GM12878 (cell line): ENCODE data around the gene SNX7. TPM values are rescaled to one million over a fixed set of nuclear protein-coding genes. Genes with fewer than 3 reads are reported as not detected.

Experiments used
- ATAC-seq: fragments of 200-7000 bp; cut with Tn5 transposase; 3 replicates; pipeline ENCODE4 v1.9.1; 2020; ENCODE audit warnings: mild to moderate bottlenecking, moderate library complexity
- BruUV-seq: library from RNA; stranded (reverse); fragments of 400-500 nt; replicated peaks from 2 replicates; lab custom pipeline; 2021; lab: Mats Ljungman, UMichigan
- CTCF ChIA-PET: fragments of 300-600 bp; sonication (Branson Sonifier 250); formaldehyde crosslinking; extraction: SDS; loops from one replicate; lab custom pipeline; 2021; ENCODE audit warnings: inconsistent platforms; lab: Yijun Ruan, JAX
- POLR2A ChIA-PET: fragments of 350-600 bp; formaldehyde crosslinking; extraction: SDS; loops from one replicate; lab custom pipeline; 2021; ENCODE audit warnings: inconsistent platforms; lab: Charles Lee
- RAD21 ChIA-PET: fragments of 300-600 bp; sonication (Branson Sonifier 250); formaldehyde crosslinking; loops from one replicate; lab custom pipeline; 2023; ENCODE audit warnings: antibody characterized with exemption; ENCODE audit not compliant: unreplicated experiment; lab: Charles Lee
- SMC1A ChIA-PET: fragments of 300-600 bp; sonication (Branson Sonifier 250); formaldehyde crosslinking; loops from one replicate; lab custom pipeline; 2023; ENCODE audit not compliant: unreplicated experiment, uncharacterized antibody; lab: Charles Lee
- DNase-seq: peaks from one replicate; pipeline ENCODE4 v3.0.0-alpha.2; 2011; ENCODE audit warnings: low read depth, low spot score
- FAIRE-seq: peaks from 3 replicates; lab custom pipeline; 2011; peaks lifted over from hg19 to GRCh38; lab: Jason Lieb, UNC
- H2AFZ ChIP-seq: 2 replicates; pipeline ENCODE4 v1.6.0; 2011; ENCODE audit warnings: low read depth, low read length, control low read depth; ENCODE audit not compliant: control insufficient read depth
- H3K27ac ChIP-seq: 2 replicates; pipeline ENCODE4 v1.5.1; 2011; ENCODE audit warnings: control low read depth; ENCODE audit not compliant: control insufficient read depth, insufficient read depth
- H3K27me3 ChIP-seq, 2 experiments: replicated peaks in 1 of 2; 2 replicates each; pipeline versions ENCODE4 v1.6.0 to v1.6.1; 2011; ENCODE audit warnings: low read length in 1 of 2; ENCODE audit not compliant: control insufficient read depth in 2 of 2, insufficient read depth in 2 of 2
- H3K36me3 ChIP-seq, 2 experiments: 2 replicates each; pipeline ENCODE4 v1.5.1; 2011; ENCODE audit warnings: low read length in 1 of 2; ENCODE audit not compliant: control insufficient read depth in 2 of 2, insufficient read depth in 2 of 2
- H3K4me1 ChIP-seq: 2 replicates; pipeline ENCODE4 v1.6.1; 2011; ENCODE audit warnings: mild to moderate bottlenecking, low read length, moderate library complexity, mixed read lengths; ENCODE audit not compliant: control insufficient read depth, insufficient read depth
- H3K4me2 ChIP-seq: 2 replicates; pipeline ENCODE4 v1.6.0; 2011; ENCODE audit warnings: control low read depth; ENCODE audit not compliant: control insufficient read depth, insufficient read depth
- H3K4me3 ChIP-seq: fragments of 200-600 bp; sonication (generic); 2 replicates; pipeline ENCODE4 v1.5.1; 2016
- H3K79me2 ChIP-seq: 2 replicates; pipeline ENCODE4 v1.6.0; 2011; ENCODE audit warnings: low read length; ENCODE audit not compliant: control insufficient read depth, insufficient read depth
- H3K9ac ChIP-seq: 2 replicates; pipeline ENCODE4 v1.8.0; 2011; ENCODE audit warnings: low read length, control low read depth, mixed read lengths; ENCODE audit not compliant: control insufficient read depth, insufficient read depth
- H3K9me3 ChIP-seq: replicated peaks from 3 replicates; pipeline ENCODE4 v1.5.1; 2011; ENCODE audit warnings: mild to moderate bottlenecking, low read length; ENCODE audit not compliant: control insufficient read depth, insufficient read depth
- H4K20me1 ChIP-seq: 2 replicates; pipeline ENCODE4 v1.6.0; 2011; ENCODE audit not compliant: control insufficient read depth, insufficient read depth
- ATF7 ChIP-seq: fragments of 450-650 bp; IDR thresholded peaks from 2 replicates; pipeline ENCODE4 v1.6.1; 2016; ENCODE audit warnings: low read depth, mild to moderate bottlenecking
- DPF2 ChIP-seq: fragments of 450-650 bp; IDR thresholded peaks from 2 replicates; pipeline ENCODE4 v1.6.1; 2017; ENCODE audit warnings: mild to moderate bottlenecking
- E4F1 ChIP-seq: fragments of 450-650 bp; IDR thresholded peaks from 2 replicates; pipeline ENCODE4 v1.6.1; 2018; ENCODE audit warnings: borderline replicate concordance, mild to moderate bottlenecking; ENCODE audit not compliant: partially characterized antibody
- EGR1 ChIP-seq, 2 experiments: IDR thresholded peaks; 1 replicate in 1 of 2; 2 replicates in 1 of 2; pipeline ENCODE4 v1.6.1; 2011 to 2012; ENCODE audit warnings: low read depth in 2 of 2, low read length in 2 of 2, borderline replicate concordance in 1 of 2, mild to moderate bottlenecking in 1 of 2, moderate library complexity in 1 of 2
- EP300 ChIP-seq, 2 experiments: fragments of 150-350 bp in 1 of 2; IDR thresholded peaks; 2 replicates each; pipeline ENCODE4 v1.6.1; 2011 to 2012; ENCODE audit warnings: low read depth in 2 of 2, low read length in 2 of 2, borderline replicate concordance in 1 of 2, improper control_type of control experiment in 1 of 2, inconsistent platforms in 1 of 2; ENCODE audit not compliant: control insufficient read depth in 1 of 2
- ESRRA ChIP-seq: IDR thresholded peaks from 2 replicates; pipeline ENCODE4 v1.6.1; 2012; ENCODE audit warnings: mild to moderate bottlenecking, low read length, improper control_type of control experiment
- GATAD2B ChIP-seq: fragments of 450-650 bp; conservative IDR thresholded peaks from 2 replicates; pipeline ENCODE4 v1.6.1; 2017; ENCODE audit warnings: low read depth, mild to moderate bottlenecking, moderate library complexity
- HDAC2 ChIP-seq: fragments of 200-600 bp; sonication (generic); IDR thresholded peaks from 2 replicates; pipeline ENCODE4 v1.6.1; 2017
- IKZF1 ChIP-seq: fragments of 450-650 bp; conservative IDR thresholded peaks from 2 replicates; pipeline ENCODE4 v1.6.1; 2017; ENCODE audit warnings: antibody characterized with exemption, mild to moderate bottlenecking
- IKZF2 ChIP-seq, 2 experiments: fragments of 450-650 bp; IDR thresholded peaks; 2 replicates each; pipeline ENCODE4 v1.6.1; 2017; ENCODE audit warnings: mild to moderate bottlenecking in 2 of 2, moderate library complexity in 2 of 2
- MAX ChIP-seq: IDR thresholded peaks from 2 replicates; pipeline ENCODE4 v1.6.1; 2012; ENCODE audit warnings: low read depth, low read length, improper control_type of control experiment
- MTA2 ChIP-seq: fragments of 450-650 bp; IDR thresholded peaks from 2 replicates; pipeline ENCODE4 v1.6.1; 2016; ENCODE audit warnings: low read depth, mild to moderate bottlenecking, moderate library complexity
- NBN ChIP-seq: fragments of 450-650 bp; IDR thresholded peaks from 2 replicates; pipeline ENCODE4 v1.6.1; 2016
- RFX5 ChIP-seq: IDR thresholded peaks from 2 replicates; pipeline ENCODE4 v1.6.1; 2011; ENCODE audit warnings: low read depth, low read length, improper control_type of control experiment
- SIN3A ChIP-seq: IDR thresholded peaks from 2 replicates; pipeline ENCODE4 v1.6.1; 2012; ENCODE audit warnings: low read depth, low read length, improper control_type of control experiment
- SREBF2 ChIP-seq: IDR thresholded peaks from 2 replicates; pipeline ENCODE4 v1.6.1; 2012; ENCODE audit warnings: mild to moderate bottlenecking, low read length
- SRF ChIP-seq, 2 experiments: IDR thresholded peaks; 2 replicates each; pipeline ENCODE4 v1.6.1; 2011; ENCODE audit warnings: low read depth in 2 of 2, low read length in 2 of 2, mild to moderate bottlenecking in 1 of 2, moderate library complexity in 1 of 2
- WRNIP1 ChIP-seq: IDR thresholded peaks from 2 replicates; pipeline ENCODE4 v1.6.1; 2011; ENCODE audit warnings: low read depth, low read length, improper control_type of control experiment, borderline replicate concordance
- YBX1 ChIP-seq: fragments of 450-650 bp; IDR thresholded peaks from 2 replicates; pipeline ENCODE4 v1.6.1; 2016; ENCODE audit warnings: antibody characterized with exemption
- ZNF622 ChIP-seq: fragments of 450-650 bp; IDR thresholded peaks from 2 replicates; pipeline ENCODE4 v1.6.1; 2017; ENCODE audit warnings: mild to moderate bottlenecking, inconsistent platforms
- ZZZ3 ChIP-seq: IDR thresholded peaks from 2 replicates; pipeline ENCODE4 v1.6.1; 2011; ENCODE audit warnings: low read depth; ENCODE audit not compliant: control insufficient read depth, insufficient read length
- WGBS: methylation state at CpG from one replicate; pipeline ENCODE4 v1.1.6; 2016; ENCODE audit warnings: low lambda C conversion rate; ENCODE audit not compliant: insufficient replicate concordance, insufficient coverage; ENCODE audit errors: missing lambda C conversion rate; 5-methylcytosine and 5-hydroxymethylcytosine counted together
- in situ Hi-C: fragments of 300-500 bp; cut with MboI; formaldehyde crosslinking; loops from 9 replicates; pipeline ENCODE4 v1.14.3; 2018; ENCODE audit warnings: mixed read lengths
- intact Hi-C: fragments of 100-400 bp; cut with micrococcal nuclease; formaldehyde crosslinking; loops from one replicate; pipeline ENCODE4 v1.14.2; 2022; ENCODE audit not compliant: unreplicated experiment
- polyA plus RNA-seq, 11 experiments: library from polyadenylated mRNA; depleted of rRNA in 4 of 11; unstranded in 6 of 11; stranded (reverse) in 5 of 11; fragments of >200 nt; fragmentation: Nextera tagmentation in 4 of 11; fragmentation: Illumina TruSeq in 1 of 11; extraction: Ambion mirVana in 4 of 11; extraction: Trizol in 1 of 11; gene quantifications; 1 replicate in 1 of 11; 2 replicates in 10 of 11; pipeline versions ENCODE4 v1.2.1 to v1.2.3, GENCODE V29; 2011 to 2016; ENCODE audit warnings: inconsistent platforms in 2 of 11, missing spikeins in 2 of 11, low read depth in 1 of 11
- total RNA-seq, 4 experiments: library from RNA; depleted of rRNA in 3 of 4; stranded (reverse); fragments of >200 nt in 3 of 4; fragmentation: Illumina TruSeq in 1 of 4; extraction: Trizol in 1 of 4; gene quantifications; 2 replicates each; pipeline versions ENCODE4 v1.2.1 to v1.2.3, GENCODE V29; 2013 to 2021
- TF ChIP-seq, protein P1 (sequence below): IDR thresholded peaks from 2 replicates; pipeline ENCODE4 v1.6.1; 2012; ENCODE audit warnings: low read length, inconsistent platforms

The SNX7 gene
- total and polyA plus RNA-seq, 10 of the 15 experiments (the other 5 are each of a cell fraction or from before 2014, with no cell fraction given), result 0.23 to 0.82 (median 0.34) TPM

DNA sequence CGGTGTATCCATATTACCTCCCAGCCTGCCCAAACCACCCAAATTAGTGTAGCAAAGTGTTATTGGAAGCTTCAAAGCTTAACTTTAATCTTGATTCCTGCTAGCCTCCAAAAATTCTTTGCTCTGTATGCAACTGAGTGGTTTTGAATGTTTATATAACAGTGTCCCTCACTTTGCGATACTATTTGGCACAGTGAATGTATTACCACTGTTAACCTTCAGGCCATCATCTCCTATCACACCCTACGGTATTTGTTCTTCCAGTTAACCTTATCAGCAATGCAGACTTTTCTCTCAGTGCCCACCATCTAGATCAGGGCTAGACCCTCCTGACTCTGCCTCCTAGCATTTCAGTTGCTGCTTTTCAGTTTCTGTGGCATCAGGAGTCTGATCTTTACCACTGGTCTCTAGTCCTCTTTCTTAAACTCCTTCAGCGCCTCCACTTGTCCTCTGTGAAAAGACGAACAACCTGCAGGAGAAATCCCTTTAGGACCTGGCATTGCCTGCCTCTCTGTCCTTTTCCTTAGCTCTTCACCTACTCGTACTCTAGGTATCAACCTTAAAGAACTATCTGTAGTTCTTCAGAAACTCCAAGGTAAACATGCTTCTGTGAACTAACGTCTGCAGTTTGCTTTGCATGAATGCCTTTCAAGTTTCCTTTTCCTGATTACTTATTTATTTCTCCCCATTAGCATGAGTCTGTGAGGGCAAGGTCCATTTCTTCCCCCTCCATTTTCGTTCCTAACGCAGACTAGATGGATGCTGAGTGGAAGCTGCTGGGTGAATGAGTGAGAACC lies 71.7 kb downstream of the SNX7 start:
- in situ Hi-C loops (no loop called here), intact Hi-C loops (no loop called here)
- Histone ChIP-seq H3K4me1 (no peaks in the 10 kb centered on the region), H3K9ac (no peak overlapping the region), H4K20me1 (no peaks in the 10 kb centered on the region), H3K4me2 (no peak overlapping the region), H3K79me2 (no peaks in the 10 kb centered on the region), H3K36me3 (no peaks in the 10 kb centered on the region), H2AFZ (no peak overlapping the region), H3K27ac (no peak overlapping the region), H3K27me3 (no peaks in the 10 kb centered on the region; a peak in 2 of 4 replicates), H3K9me3 (no peaks in the 10 kb centered on the region), H3K4me3 (no peak overlapping the region)
- WGBS, result 13% methylated on average over 9 of the region's 9 CpGs
- ChIA-PET RAD21 (interaction anchor here (0.8 to 1.1 kb wide), 4 partner anchors 17 to 71 kb away, joined by 3 to 5 read pairs (median 4); no protein-coding TSS in a partner anchor), SMC1A (interaction anchor here (0.6 to 1.9 kb wide), 11 partner anchors 8 to 1898 kb away, joined by 3 to 11 read pairs (median 3); no protein-coding TSS in a partner anchor), POLR2A (interaction anchor here (1.0 to 1.9 kb wide), 2 partner anchors 23 to 26 kb away, joined by 4 to 6 read pairs; no protein-coding TSS in a partner anchor), CTCF (interaction anchor here (0.8 to 2.8 kb wide), 7 partner anchors 8 to 749 kb away, joined by 3 to 11 read pairs (median 4); no protein-coding TSS in a partner anchor)
- BruUV-seq, result no TSS peak
- ATAC-seq (peak; percentile 62), FAIRE-seq (no peak), DNase-seq (peak; percentile 24)
- no peak for TF ChIP-seq MTA2
- TF ChIP-seq SIN3A, result no peak
- TF ChIP-seq MAX, result no peak
- 0 out of 2 replicates have a peak, but pooled peaks have one; percentile 31 for TF ChIP-seq DPF2
- no peak for TF ChIP-seq SREBF2
- TF ChIP-seq YBX1, result no peak
- TF ChIP-seq, protein P1, sequence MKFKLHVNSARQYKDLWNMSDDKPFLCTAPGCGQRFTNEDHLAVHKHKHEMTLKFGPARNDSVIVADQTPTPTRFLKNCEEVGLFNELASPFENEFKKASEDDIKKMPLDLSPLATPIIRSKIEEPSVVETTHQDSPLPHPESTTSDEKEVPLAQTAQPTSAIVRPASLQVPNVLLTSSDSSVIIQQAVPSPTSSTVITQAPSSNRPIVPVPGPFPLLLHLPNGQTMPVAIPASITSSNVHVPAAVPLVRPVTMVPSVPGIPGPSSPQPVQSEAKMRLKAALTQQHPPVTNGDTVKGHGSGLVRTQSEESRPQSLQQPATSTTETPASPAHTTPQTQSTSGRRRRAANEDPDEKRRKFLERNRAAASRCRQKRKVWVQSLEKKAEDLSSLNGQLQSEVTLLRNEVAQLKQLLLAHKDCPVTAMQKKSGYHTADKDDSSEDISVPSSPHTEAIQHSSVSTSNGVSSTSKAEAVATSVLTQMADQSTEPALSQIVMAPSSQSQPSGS, result no peak
- TF ChIP-seq GATAD2B, result no peak
- 0 out of 2 replicates have a peak, but pooled peaks have one; percentile 20 for TF ChIP-seq ATF7
- TF ChIP-seq EP300 (IDR thresholded peaks at IDR 0.05; ENCODE audit: borderline replicate concordance in 1 of 2, control insufficient read depth in 1 of 2, low read depth in 2 of 2, low read length in 2 of 2), result no peak
- TF ChIP-seq HDAC2, result no peak
- TF ChIP-seq EGR1 (IDR thresholded peaks at IDR 0.05; ENCODE audit: borderline replicate concordance in 1 of 2, low read depth in 2 of 2, low read length in 2 of 2), result no peak
- no peak for TF ChIP-seq SRF (IDR thresholded peaks at IDR 0.05; ENCODE audit: low read depth in 2 of 2, low read length in 2 of 2)
- TF ChIP-seq ZZZ3, result no peak
- TF ChIP-seq IKZF1, result peak; percentile 32; the same call in 1 of the 2 replicates
- no peak for TF ChIP-seq ZNF622
- no peak for TF ChIP-seq RFX5
- no peak for TF ChIP-seq NBN
- no peak for TF ChIP-seq WRNIP1
- TF ChIP-seq IKZF2 (IDR thresholded peaks at IDR 0.05), result peak; percentile 22 to 43; a peak in 2 of 4 replicates
- no peak for TF ChIP-seq ESRRA
- TF ChIP-seq E4F1, result no peak
